NCI-H2107 treated with DMSO at 0.1 percent for 48 hours (cell line): ENCODE results near the gene PTGES3.
"Not testable (repeated sequence)": the region's sequence is repeated elsewhere in the genome, so short reads cannot be mapped to it uniquely, and the experiment has no call there.

ENCODE experiments used
- DNase-seq: peaks from one replicate; lab custom pipeline; 2025; ENCODE audit not compliant: unreplicated experiment; lab: John Stamatoyannopoulos, UW

PTGES3 gene

DNA sequence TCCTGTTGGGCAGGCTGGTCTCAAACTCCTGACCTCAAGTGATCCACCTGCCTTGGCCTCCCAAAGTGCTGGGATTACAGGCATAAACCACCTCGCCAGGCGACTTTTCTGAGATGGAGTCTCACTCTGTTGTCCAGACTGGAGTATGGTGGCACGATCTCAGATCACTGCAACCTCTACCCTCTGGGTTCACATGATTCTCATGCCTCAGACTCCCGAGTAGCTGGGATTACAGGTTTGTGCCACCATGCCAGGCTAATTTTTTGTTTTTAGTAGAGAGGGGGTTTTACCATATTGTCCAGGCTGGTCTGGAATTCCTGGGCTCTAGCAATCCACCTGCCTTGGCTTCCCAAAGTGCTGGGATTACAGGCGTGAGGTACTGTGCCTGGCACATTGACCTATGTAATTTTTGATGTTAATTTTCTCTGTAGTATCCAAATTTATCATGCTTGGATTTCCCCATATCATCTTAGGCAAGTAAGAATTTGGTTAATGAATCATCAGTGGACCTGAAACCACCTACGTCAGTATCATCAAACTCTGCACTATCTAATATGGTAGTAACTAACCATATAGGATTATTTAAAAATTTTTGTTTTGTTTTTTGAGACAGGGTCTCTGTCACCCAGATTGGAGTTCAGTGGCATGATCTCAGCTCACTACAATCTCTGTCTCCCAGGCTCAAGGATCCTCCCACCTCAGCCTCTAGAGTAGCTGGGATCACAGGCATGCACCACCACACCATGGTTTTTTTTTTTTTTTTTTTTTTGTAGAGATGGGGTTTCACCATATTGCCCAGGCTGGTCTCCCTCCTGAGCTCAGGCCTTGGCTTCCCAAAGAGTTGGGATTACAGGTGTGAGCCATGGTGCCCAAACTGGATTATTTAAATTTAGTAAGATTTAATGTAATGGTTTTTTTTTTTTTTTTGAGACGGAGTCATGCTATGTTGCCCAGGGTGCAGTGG lies 30.4 kb downstream of the PTGES3 start:
- DNase-seq = no peak

DNA sequence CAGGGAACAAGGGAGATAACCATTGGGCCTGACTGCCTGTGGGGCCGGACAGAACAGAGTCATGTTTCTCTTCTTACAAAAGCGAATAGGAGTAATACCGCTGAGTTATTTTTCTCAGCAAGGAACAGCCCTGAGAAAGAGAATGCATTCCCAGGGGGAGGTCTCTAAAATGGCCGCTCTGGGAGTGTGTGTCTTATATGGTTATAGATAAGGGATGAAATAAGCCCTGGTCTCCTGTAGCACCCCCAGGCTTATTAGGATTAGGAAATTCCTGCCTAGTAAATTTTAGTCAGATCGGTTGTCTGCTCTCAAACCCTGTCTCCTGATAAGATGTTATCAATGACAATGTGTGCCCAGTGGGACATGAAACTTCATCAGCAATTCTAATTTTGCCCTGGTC lies 34.3 kb downstream of the PTGES3 start:
- DNase-seq = not testable (repeated sequence)

- DNase-seq = not testable (repeated sequence)
Observed at GRCh38 chr12:56648023-56648422, 40.1 kb downstream of the PTGES3 start.

DNA sequence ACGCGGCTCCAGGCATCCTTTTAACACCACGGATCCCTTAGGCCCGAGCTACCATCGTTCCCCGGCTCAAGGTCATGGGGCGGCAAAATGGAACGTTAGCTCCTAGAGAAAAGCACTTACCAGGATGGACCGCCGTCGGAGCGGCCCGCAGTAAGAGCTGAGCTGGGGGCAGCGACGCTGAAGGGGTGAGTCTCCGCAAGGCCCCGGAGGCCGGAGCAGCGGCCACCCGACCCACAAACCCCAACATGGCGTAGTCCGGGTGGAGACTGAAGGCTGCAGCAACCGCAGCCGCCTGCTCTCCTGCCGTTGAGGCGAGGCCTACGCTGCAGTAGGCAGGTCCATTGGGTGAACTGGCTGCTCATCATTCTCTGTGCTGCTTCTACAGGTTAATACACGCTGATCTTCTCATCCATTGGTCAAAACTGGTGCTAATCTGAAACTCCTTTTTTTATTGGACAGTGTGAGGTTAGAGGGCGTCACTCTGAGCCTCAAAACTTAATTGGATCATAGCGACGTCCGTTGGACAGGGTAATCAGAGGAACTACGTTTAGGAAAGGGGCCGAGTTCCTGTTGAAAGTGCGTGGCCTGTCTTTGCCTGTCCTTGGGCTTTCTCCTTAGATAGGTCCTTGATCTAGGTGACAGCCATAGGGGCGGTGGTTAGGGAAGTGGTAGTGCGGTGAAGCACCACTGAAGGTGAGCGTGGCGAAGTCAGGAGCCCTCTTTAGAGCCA lies 42.2 kb downstream of the PTGES3 start, which contains the start of gene ATP5F1B:
ATP5F1B (minus strand) TSS at position 268 of the 730 bp plus-strand sequence; CDS start at position 247, 21 bp downstream.
- DNase-seq = peak; percentile 100

DNA sequence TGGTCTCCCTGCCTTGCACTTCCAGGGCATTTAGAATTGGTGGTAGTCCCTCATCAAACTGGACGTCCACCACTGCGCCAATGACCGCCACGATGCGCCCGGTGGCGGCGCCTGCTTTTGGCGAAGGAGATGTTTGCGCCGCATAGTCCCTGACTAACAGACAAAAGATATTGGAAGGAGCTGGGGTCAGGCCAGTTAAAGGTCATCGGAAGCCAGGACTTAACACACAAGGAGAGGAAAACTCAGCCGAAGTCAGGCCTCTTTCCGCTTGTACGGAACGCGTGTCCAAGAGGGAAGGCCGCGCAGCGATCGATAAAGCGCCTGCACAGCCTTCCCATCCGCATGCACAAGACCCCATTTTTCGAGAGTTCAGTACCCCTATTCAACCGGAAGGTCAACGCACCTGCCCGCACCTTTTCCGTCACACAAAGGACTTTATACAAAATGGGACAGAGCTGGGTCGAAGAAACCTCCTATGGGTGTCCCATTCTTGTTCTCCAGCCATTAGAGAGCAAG lies 42.8 kb downstream of the PTGES3 start:
- no peak for DNase-seq

DNA sequence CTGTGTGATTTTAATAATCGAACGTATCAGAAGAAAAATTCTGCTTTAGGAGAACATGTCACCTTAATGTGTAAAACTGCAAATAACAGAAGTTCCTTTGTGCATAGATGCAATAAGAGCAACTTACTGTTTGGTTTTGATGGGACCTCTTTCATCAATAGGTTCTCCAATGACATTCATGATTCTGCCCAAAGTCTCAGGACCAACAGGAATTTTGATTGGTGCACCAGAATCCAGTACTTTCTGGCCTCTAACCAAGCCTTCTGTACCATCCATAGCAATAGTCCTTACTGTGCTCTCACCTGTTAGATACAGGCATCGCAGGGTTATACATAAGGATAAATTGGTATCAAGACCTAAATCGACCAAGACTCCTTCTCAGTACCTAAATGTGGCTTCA lies 43.4 kb downstream of the PTGES3 start:
- no peak for DNase-seq

- no peak for DNase-seq
Observed at GRCh38 chr12:56641219-56641618, 46.9 kb downstream of the PTGES3 start.

- no peak for DNase-seq
Observed at GRCh38 chr12:56637621-56638020, 50.5 kb downstream of the PTGES3 start.

GRCh38 chr12:56636675-56637540 lies 51.2 kb downstream of the PTGES3 start:
- DNase-seq = peak; percentile 99

DNA sequence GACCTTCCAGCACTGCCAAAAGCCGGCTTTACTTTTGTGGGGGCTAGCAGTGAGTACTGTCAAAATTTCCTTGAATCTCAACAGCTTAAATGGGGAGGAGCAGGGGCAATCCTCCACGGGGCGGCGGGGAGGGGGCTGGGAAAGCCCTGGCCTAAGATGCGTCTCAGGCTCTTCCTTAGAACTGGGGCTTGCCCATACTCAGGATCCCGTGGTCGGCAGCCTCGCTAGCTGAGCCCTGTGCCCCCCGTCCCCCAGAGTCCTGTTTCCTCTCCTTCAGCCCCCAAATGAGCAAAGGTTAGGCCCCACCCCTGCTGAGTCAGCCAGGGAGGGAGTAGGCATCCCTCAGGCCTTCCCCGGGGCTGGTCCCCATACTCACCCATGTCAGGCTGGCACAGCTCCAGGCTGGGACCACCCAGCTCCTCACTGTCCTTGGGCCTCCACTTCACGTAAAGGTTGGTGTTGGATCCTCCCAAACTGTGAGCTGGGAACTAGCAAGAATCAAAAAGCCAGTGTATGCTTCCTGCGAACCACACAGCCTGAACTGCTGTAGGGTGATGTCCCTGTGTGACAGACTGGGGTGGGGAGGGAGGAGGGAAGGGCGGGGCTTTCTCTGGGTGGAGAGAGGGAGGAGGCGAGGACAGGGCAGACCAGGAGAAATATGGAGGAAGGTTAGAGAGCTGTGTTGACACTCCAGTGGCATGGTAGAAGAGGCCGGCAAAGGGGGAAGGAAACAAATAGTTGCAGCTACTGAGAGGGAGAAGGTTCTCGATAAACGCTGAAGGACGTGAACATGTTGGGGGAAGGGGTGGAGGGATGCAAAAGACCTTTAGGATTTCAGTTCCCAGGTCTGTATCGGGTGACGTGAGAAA lies 52.0 kb downstream of the PTGES3 start:
- DNase-seq = peak; percentile 91

- peak; percentile 87 for DNase-seq
Observed at GRCh38 chr12:56634837-56635791, 53.0 kb downstream of the PTGES3 start.

GRCh38 chr12:56634242-56634836 lies 53.7 kb downstream of the PTGES3 start:
- peak; percentile 54 for DNase-seq

- no peak for DNase-seq
Observed at GRCh38 chr12:56633468-56634241, 54.4 kb downstream of the PTGES3 start.

- no peak for DNase-seq
Observed at GRCh38 chr12:56632701-56633467, 55.2 kb downstream of the PTGES3 start.

GRCh38 chr12:56631790-56632700 lies 56.0 kb downstream of the PTGES3 start:
- peak; percentile 34 for DNase-seq

GRCh38 chr12:56630180-56630632 lies 57.9 kb downstream of the PTGES3 start, which contains the start of gene BAZ2A:
Gene BAZ2A (minus strand): TSS chr12:56630326. CDS start chr12:56617530, 12,796 bp downstream.
- peak; percentile 67 for DNase-seq
